HCT116 (cell line): ENCODE measurements around the gene TAF11.

Experiments
- CTCF ChIP-seq, 3 experiments: fragments of 200-600 bp in 1 of 3; sonication (generic) in 1 of 3; IDR thresholded peaks in 2 of 3; conservative IDR thresholded peaks in 1 of 3; 2 replicates each; pipeline ENCODE4 v1.5.1; 2012 to 2017; ENCODE audit warnings: low read depth in 2 of 3, low read length in 2 of 3, antibody characterized with exemption in 1 of 3, borderline replicate concordance in 1 of 3, control low read depth in 1 of 3, mild to moderate bottlenecking in 1 of 3, mixed read lengths in 1 of 3, mixed run types in 1 of 3, moderate library complexity in 1 of 3; ENCODE audit not compliant: insufficient read depth in 1 of 3
- EGR1 ChIP-seq: IDR thresholded peaks from 2 replicates; pipeline ENCODE4 v1.6.1; 2012; ENCODE audit warnings: low read depth
- ELF1 ChIP-seq: IDR thresholded peaks from 2 replicates; pipeline ENCODE4 v1.6.1; 2012; ENCODE audit warnings: low read depth, borderline replicate concordance
- EZH2 ChIP-seq: fragments of 200-600 bp; sonication (generic); IDR thresholded peaks from 2 replicates; pipeline ENCODE4 v1.6.1; 2017; ENCODE audit warnings: antibody characterized with exemption, mixed run types
- EZH2phosphoT487 ChIP-seq: fragments of 200-600 bp; IDR thresholded peaks from 2 replicates; pipeline ENCODE4 v1.6.1; 2018; ENCODE audit warnings: antibody characterized with exemption, borderline replicate concordance
- FOSL1 ChIP-seq: IDR thresholded peaks from 2 replicates; pipeline ENCODE4 v1.6.1; 2012; ENCODE audit warnings: low read depth
- MAX ChIP-seq: IDR thresholded peaks from 2 replicates; pipeline ENCODE4 v1.6.1; 2012
- POLR2A ChIP-seq: IDR thresholded peaks from 2 replicates; pipeline ENCODE4 v1.7.0; 2011; ENCODE audit warnings: borderline replicate concordance; ENCODE audit not compliant: insufficient read depth, insufficient read length; ENCODE audit errors: extremely low read depth
- POLR2AphosphoS5 ChIP-seq: IDR thresholded peaks from 2 replicates; pipeline ENCODE4 v1.6.1; 2011; ENCODE audit warnings: mild to moderate bottlenecking, low read depth, low read length, moderate library complexity
- SIN3A ChIP-seq: IDR thresholded peaks from 2 replicates; pipeline ENCODE4 v1.6.1; 2012; ENCODE audit warnings: low read depth
- SRF ChIP-seq: IDR thresholded peaks from 2 replicates; pipeline ENCODE4 v1.6.1; 2012; ENCODE audit warnings: low read depth
- ZBTB33 ChIP-seq: IDR thresholded peaks from 2 replicates; pipeline ENCODE4 v1.6.1; 2011; ENCODE audit warnings: mild to moderate bottlenecking, low read length, moderate library complexity; ENCODE audit not compliant: insufficient replicate concordance; ENCODE audit errors: extremely low read depth
- ZNF274 ChIP-seq: fragments of 200-500 bp; sonication (Bioruptor generic); IDR thresholded peaks from 2 replicates; pipeline ENCODE4 v1.6.1; 2014; ENCODE audit warnings: mild to moderate bottlenecking, low read depth, low read length, inconsistent platforms

- no peak for TF ChIP-seq POLR2AphosphoS5
- no peak for TF ChIP-seq SIN3A
- TF ChIP-seq POLR2A, result no peak
- TF ChIP-seq FOSL1, result no peak
- TF ChIP-seq CTCF (IDR thresholded peaks at IDR 0.05 in 2 of 3, conservative IDR thresholded peaks at IDR 0.05 in 1 of 3; ENCODE audit: borderline replicate concordance in 1 of 3, insufficient read depth in 1 of 3, low read depth in 2 of 3, low read length in 2 of 3), result no peak
- TF ChIP-seq EZH2, result no peak
- TF ChIP-seq ZNF274, result no peak
- no peak for TF ChIP-seq EGR1
- no peak for TF ChIP-seq EZH2phosphoT487
- no peak for TF ChIP-seq MAX
- TF ChIP-seq ZBTB33, result no peak
- TF ChIP-seq ELF1, result no peak
- no peak for TF ChIP-seq SRF
Measured at GRCh38 chr6:34911822-34912221, 24.0 kb upstream of the TAF11 start.
